HG02884 (cell line): ENCODE results near the gene IGF2BP3.

Source experiments
- ATAC-seq: cut with Tn5 transposase; IDR thresholded peaks from one replicate; pipeline ENCODE4 v1.9.1; 2021; ENCODE audit warnings: mild to moderate bottlenecking, moderate library complexity; ENCODE audit not compliant: unreplicated experiment

IGF2BP3 gene

DNA sequence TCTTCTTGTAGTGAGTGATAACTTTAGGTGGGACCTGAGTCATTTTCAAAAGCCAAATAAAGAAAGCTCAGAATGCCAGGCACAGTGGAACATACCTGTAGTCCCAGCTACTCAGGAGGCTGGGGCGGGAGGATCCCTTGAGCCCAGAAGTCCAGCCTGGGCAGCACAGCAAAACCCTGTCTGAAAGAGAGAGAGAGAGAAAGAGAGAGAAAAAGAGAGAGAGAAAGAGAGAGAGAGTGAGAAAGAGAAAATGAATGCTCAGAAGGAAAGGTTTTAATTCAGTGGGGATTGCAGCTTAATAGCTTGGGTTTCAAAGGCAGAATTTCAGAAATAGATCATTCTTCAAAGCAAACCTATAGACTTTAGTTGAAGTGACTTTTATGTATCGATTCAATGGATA lies 198.0 kb downstream of the IGF2BP3 start:
- no peak for ATAC-seq

DNA sequence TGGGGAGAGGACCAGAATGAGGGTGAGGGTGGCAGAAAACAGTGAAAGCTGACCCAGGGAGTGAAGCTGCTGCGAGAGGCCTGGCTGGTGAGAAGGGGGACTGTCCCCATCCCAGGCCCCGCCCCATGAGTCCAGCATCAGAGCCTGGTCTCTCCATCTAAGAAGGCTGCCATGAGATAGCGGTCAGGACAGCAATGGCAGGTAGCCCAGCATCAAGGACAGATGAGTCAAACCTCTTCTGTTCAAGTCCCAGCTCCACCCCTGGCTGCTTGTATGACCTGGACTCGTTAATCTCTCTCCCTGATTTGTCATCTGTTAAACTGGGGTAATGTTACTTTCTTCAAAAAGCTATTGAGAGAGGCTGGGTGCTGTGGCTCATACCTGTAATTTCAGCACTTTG lies 201.5 kb downstream of the IGF2BP3 start:
- ATAC-seq = no peak

- ATAC-seq = no peak
Observed at GRCh38 chr7:23268167-23268566, 202.1 kb downstream of the IGF2BP3 start.

- ATAC-seq = no peak
Observed at GRCh38 chr7:23267357-23267756, 202.9 kb downstream of the IGF2BP3 start.

GRCh38 chr7:23266918-23267317 lies 203.4 kb downstream of the IGF2BP3 start:
- ATAC-seq = no peak

- ATAC-seq = peak; percentile 58
Observed at GRCh38 chr7:23264916-23265458, 205.3 kb downstream of the IGF2BP3 start.

GRCh38 chr7:23261843-23262452 lies 208.3 kb downstream of the IGF2BP3 start:
- peak; percentile 61 for ATAC-seq

DNA sequence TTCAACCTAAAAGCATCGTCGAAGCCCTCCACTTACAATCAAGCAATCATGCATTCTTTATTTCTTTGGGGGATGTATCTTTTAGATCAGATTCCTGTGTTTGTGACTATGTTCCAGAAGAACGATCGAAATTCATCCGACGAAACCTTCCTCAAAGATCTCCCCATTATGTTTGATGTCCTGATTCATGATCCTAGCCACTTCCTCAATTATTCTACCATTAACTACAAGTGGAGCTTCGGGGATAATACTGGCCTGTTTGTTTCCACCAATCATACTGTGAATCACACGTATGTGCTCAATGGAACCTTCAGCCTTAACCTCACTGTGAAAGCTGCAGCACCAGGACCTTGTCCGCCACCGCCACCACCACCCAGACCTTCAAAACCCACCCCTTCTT lies 209.9 kb downstream of the IGF2BP3 start:
- ATAC-seq = no peak
